Esophagus (tissue), 2 donors: ENCODE results near the gene ADARB1. TPM values are rescaled to one million over a fixed set of nuclear protein-coding genes. Genes with fewer than 3 reads are reported as not detected.

Source experiments
- H3K27ac ChIP-seq, 2 donors: one replicate each; pipeline ENCODE4 v1.5.1; 2013; ENCODE audit warnings: low read depth in 2 of 2, mild to moderate bottlenecking in 2 of 2, inconsistent platforms in 1 of 2, low read length in 1 of 2, moderate library complexity in 1 of 2
- H3K27me3 ChIP-seq, 2 donors: one replicate each; pipeline ENCODE4 v1.6.1; 2013; ENCODE audit warnings: low read length in 2 of 2, control low read depth in 1 of 2, mild to moderate bottlenecking in 1 of 2; ENCODE audit not compliant: insufficient read depth in 2 of 2, control insufficient read depth in 1 of 2
- H3K36me3 ChIP-seq, 2 donors: one replicate each; pipeline ENCODE4 v1.6.1; 2013; ENCODE audit warnings: low read length in 1 of 2; ENCODE audit not compliant: control insufficient read depth in 2 of 2, insufficient read depth in 2 of 2
- H3K4me1 ChIP-seq, 2 donors: one replicate each; pipeline ENCODE4 v1.6.1; 2013; ENCODE audit warnings: low read length in 1 of 2; ENCODE audit not compliant: control insufficient read depth in 2 of 2, insufficient read depth in 2 of 2
- H3K4me3 ChIP-seq, 2 donors: one replicate each; pipeline ENCODE4 v1.5.1; 2013; ENCODE audit warnings: low read length in 2 of 2, mild to moderate bottlenecking in 2 of 2, low read depth in 1 of 2, moderate library complexity in 1 of 2
- H3K9me3 ChIP-seq, 2 donors: one replicate each; pipeline ENCODE4 v1.6.1; 2013; ENCODE audit warnings: mild to moderate bottlenecking in 2 of 2, low read depth in 1 of 2, low read length in 1 of 2, moderate library complexity in 1 of 2; ENCODE audit not compliant: control insufficient read depth in 2 of 2, insufficient read depth in 1 of 2
- WGBS, 2 donors: extraction: QIAGEN DNeasy Blood & Tissue Kit; methylation state at CpG; one replicate each; pipeline ENCODE4 v1.1.7; 2013; 5-methylcytosine and 5-hydroxymethylcytosine counted together
- polyA plus RNA-seq, 2 donors: library from polyadenylated mRNA; stranded (reverse); fragments of 200-250 nt; gene quantifications; one replicate each; pipeline ENCODE4 v1.2.3, GENCODE V29; 2013
- donor health status: healthy with polysubstance abuse.
- donor health status: Bipolar disorder and iron deficiency.

The ADARB1 gene
- polyA plus RNA-seq, 2 donors: 4.7 to 7.9 TPM

DNA sequence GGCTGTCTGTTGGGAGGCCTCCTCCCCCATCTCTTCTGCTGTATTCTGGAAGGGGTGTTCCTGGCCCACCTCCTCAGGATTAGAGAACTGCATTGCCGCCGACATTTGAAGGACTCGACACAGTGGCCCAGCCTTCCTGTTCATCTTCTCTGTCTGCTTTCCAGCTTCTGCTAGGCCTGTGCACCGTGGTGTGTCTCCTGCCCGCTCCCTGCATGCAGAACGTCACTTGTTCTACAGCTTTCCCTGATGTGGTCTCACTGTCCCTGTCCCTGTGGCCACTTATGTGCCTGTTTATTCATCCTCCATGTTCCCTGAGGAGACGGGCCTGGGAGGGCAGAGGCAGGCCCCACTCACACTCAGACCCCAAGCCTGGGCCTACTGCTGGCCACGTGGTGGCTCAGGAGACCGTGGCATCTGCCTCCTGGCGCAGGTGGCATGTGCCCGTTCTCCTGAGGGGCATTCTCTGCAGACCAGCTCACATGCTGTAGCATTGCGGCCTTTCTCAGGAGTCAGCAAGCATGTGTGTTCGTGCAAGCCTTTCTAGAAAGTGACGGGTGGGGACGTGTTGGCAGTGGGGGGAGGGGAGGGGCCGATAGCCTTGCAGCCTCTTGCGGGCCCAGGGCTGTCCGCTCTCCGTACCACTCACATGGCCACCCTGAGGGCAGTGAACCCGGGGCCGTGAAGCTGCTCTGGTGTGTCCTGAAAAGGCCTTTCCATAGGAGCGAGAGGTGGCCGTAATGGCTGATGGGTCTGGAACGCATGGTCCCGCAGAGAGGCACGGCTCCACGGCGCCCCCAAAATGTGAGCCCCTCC, 177.5 kb downstream of the ADARB1 start:
- Histone ChIP-seq H3K4me3 (no peak overlapping the region), H3K27ac (no peak overlapping the region), H3K36me3 (no peaks in the 10 kb centered on the region), H3K9me3 (peaks cover 0 to 3% of the 10 kb centered on the region in 2 donors), H3K27me3 (no peaks in the 10 kb centered on the region), H3K4me1 (peaks cover 0 to 4% of the 10 kb centered on the region in 2 donors)
- 91 to 93% methylated on average over 28 of the region's 28 CpGs for whole genome bisulfite sequencing, 2 donors

DNA sequence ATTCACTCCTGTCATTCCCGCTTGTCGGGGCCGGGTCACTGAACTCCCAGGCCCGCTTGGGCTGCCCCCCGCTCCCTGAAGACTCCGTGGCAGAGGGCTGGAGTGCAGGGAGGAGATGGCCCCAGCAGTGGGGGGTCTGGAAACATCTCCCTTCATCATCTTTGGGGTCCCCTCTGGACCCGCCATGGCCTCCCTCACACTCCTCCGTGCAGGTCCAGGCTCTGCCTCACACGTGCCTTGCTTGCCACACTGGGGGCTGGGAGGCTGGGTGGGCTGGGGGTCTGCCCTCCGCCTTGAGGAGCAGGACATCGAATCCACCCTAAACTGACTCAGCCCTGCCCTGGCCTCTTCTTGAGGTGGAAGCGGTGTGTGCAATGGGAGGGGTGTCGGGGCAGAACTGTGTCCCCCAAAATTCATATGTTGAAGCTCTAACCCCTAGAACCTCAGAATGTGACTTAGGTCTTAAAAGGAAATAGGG, 178.1 kb downstream of the ADARB1 start:
- Histone ChIP-seq H3K4me1 (peaks cover 0 to 4% of the 10 kb centered on the region in 2 donors), H3K4me3 (no peak overlapping the region), H3K9me3 (peaks cover 0 to 3% of the 10 kb centered on the region in 2 donors), H3K27ac (no peak overlapping the region), H3K36me3 (no peaks in the 10 kb centered on the region), H3K27me3 (no peaks in the 10 kb centered on the region)
- WGBS, 2 donors: 88 to 93% methylated on average over 13 of the region's 13 CpGs

DNA sequence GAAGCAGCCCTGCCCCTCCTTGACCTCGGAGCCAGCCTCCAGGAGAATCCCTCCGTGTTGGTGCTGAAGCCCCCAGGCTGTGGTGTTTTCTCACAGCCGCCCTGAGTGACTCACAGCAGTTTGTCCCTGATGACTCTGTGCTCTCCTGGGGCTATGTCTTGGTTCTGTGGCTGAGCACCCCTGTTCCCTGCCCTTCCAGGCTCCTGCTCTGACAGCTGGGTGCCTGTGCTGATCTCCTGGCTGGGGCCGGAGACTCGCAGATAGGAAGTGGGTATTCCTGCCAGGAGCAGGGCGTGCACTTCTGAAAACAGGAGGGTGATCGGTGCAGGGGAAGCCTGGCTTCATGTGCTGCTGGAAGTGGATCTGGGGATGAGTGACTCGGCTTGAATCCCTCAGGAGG, 178.8 kb downstream of the ADARB1 start:
- no peaks in the 10 kb centered on the region for H3K36me3 ChIP-seq
- H3K27ac ChIP-seq: no peak overlapping the region
- no peaks in the 10 kb centered on the region for H3K27me3 ChIP-seq
- H3K4me3 ChIP-seq: no peak overlapping the region
- peaks cover 0 to 3% of the 10 kb centered on the region in 2 donors for H3K9me3 ChIP-seq
- WGBS, 2 donors: 31 to 49% methylated on average over 8 of the region's 8 CpGs
- peaks cover 0 to 4% of the 10 kb centered on the region in 2 donors for H3K4me1 ChIP-seq

DNA sequence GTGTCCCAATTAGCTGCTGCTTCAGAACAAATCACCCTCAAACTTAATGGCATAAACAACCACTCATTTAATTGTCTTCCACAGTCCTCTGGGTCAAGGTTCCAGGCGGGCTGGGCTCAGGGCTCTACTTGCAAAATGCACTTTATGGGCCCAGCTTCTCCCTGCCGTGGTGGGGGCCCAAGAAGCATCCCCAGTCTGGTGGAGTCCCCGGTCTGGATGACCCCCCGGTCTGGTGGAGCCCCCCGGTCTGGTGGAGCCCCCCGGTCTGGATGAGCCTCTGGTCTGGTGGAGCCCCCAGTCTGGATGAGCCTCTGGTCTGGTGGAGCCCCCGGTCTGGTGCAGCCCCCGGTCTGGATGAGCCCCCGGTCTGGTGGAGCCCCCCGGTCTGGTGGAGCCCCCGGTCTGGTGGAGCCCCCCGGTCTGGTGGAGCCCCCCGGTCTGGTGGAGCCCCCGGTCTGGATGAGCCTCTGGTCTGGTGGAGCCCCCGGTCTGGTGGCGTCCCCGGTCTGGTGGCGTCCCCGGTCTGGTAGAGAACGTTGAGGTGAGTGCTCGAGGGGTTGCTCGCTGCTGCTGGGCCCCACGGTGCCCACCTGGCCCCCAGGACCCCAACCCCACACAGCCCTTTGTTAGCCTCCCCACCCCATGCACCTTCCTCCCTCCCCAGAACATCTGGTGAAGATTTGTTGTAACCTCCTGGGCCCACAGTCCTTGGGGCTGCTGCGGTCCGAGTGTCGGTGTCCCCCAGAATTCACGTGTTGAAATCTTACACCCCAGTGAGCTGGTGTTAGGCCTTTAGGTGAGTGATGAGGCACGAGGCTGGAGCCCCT, 179.5 kb downstream of the ADARB1 start:
- Histone ChIP-seq H3K27me3 (no peaks in the 10 kb centered on the region), H3K27ac (no peak overlapping the region), H3K4me1 (peaks cover 0 to under 1% of the 10 kb centered on the region in 2 donors), H3K4me3 (no peak overlapping the region), H3K36me3 (no peaks in the 10 kb centered on the region), H3K9me3 (peaks cover 0 to 3% of the 10 kb centered on the region in 2 donors)
- WGBS, 2 donors: 81 to 90% methylated on average over 17 to 28 of the region's 28 CpGs

DNA sequence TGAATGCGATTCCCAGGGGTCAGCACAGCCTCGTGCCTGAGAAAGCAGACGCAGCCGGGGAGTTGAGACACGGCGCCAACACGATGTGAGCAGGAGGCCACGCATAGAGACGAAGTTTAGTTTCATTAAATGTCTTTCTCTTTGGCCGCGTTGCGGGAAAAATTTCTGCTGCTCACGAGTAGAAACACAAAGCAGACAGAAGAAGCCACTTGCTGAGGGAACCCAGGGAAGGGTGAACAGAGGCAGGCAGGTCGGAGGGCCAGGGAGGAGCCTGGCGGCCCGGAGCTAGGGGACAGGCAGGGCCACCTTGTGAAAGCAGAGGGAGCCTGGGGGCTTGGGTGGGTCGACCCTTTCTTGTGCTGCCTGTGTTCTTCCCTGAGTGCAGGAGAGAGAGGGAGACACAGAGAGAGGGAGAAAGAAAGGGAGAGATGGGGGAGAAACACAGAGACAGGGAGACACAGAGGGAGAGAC, 180.1 kb downstream of the ADARB1 start:
- H3K36me3 ChIP-seq: no peaks in the 10 kb centered on the region
- no peak overlapping the region for H3K4me3 ChIP-seq
- H3K4me1 ChIP-seq: no peaks in the 10 kb centered on the region
- H3K9me3 ChIP-seq: peaks cover 0 to 3% of the 10 kb centered on the region in 2 donors
- H3K27me3 ChIP-seq: no peaks in the 10 kb centered on the region
- WGBS, 2 donors: 80 to 84% methylated on average over 17 of the region's 17 CpGs
- H3K27ac ChIP-seq: no peak overlapping the region

DNA sequence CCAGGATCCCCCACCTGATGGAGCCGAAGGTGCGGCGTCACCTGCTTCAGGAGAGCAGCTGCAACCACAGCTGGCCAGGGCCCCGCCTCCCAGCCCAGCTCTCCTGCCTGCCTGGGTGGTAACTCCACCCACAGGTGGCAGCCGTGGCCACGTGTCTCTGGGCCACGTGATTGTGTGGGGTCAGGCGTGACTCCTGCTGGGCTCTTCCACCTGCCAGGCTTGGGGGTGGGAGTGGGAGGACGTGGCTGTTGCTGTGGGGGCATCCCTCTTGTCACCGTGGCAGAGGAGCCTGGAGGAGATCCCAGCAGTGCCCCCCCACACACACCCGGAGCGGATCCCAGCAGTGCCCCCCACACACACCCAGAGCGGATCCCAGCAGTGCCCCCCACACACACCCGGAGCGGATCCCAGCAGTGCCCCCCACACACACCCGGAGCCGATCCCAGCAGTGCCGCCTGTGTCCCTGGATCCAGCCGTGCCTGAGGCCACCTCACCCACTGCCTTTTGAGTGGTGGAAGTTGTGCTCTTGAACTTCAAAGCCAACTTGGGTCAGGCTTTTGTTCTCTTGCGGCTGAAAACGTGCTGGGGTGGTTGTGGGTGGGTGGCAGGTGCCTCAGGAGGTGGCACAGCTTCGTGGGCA, 181.1 kb downstream of the ADARB1 start:
- Histone ChIP-seq H3K36me3 (no peaks in the 10 kb centered on the region), H3K4me1 (no peaks in the 10 kb centered on the region), H3K27me3 (no peaks in the 10 kb centered on the region), H3K27ac (no peak overlapping the region), H3K9me3 (peaks cover 0 to 3% of the 10 kb centered on the region in 2 donors), H3K4me3 (no peak overlapping the region)
- 63% methylated on average over 22 of the region's 22 CpGs for WGBS, 2 donors

DNA sequence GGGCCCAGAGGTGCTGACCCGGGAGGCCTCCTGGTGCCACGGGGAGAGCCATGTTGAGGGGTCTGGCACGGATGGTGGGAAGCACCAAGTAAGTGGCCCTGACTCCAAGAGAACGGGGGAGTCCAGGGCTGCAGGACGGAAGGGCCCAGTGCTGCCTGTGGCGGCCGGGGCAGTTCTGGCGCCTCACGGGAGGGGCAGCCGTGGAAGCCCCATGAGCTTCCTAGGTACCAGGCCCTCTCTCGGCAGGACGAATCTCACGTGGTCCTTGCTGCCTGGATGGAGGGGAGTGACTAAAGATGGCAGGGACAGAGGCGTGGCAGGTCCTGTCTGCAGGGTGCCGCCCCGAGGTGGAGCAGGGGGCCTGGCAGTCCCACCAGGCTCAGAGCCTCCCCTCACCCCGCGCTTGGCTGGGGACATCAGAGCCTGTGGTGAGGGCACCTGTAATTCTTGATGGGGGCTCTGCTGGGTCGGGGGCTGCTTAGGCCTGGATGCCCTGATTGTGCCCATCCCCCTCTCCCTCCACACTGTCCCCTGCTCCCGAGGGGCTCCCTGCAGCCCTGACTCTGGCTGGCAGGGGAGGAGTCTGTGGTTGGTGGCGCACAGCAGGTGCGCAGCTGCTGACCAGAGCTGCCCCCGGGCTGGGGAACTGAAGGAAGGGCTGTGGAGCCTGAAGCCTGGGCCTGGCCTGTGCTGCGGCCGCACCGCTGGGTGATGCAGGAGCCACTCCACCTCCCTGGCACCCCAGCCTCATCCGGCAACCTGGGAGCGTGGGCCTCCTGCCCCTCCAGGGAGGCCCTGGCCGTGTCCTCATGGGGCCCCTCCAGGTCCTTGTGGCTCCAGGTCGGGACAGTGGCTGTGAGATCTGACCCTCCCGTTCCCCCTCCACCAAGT, 181.9 kb downstream of the ADARB1 start:
- WGBS, 2 donors: 79 to 85% methylated on average over 30 to 31 of the region's 31 CpGs
- H3K27me3 ChIP-seq: no peaks in the 10 kb centered on the region
- no peaks in the 10 kb centered on the region for H3K36me3 ChIP-seq
- H3K4me1 ChIP-seq: no peaks in the 10 kb centered on the region
- no peak overlapping the region for H3K4me3 ChIP-seq
- peaks cover 0 to 3% of the 10 kb centered on the region in 2 donors for H3K9me3 ChIP-seq
- no peak overlapping the region for H3K27ac ChIP-seq

DNA sequence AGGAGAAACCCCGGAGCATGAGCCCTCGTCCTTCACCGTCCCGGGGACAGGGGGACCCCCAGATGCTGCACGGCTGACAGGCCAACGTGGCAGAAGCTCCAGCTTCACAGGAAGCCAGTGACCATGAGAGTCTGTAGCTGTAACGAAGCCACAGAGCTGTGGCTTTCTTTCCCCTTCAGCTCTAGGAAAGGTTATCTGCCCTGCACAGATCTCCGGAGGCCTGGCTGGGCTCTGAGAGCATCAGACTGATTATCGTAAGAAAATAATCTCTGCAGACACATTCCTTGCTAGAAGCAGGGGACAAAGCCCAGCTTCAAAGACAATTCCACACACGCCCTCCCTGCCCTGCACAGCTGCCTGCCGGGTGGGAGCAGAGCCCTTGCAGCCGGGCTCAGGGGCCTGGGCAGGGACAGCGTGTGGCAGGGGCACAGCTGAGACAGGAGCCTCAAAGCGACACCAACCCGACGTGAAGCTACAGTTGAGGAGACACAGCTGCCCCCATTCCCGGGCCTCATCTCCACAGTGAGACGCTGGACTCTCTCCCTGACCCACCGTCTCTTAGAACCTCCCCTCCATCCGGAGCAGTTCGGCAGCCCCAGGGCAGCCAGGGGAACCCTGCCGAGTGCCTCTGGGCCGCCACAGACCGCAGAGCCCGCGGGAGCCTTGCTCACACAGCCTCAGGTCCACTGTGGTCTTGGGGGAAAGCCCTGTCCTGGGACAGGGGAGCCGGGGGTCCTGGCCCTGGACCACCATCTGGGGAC, 182.7 kb downstream of the ADARB1 start:
- H3K27me3 ChIP-seq: no peaks in the 10 kb centered on the region
- 44 to 49% methylated on average over 26 to 27 of the region's 27 CpGs for WGBS, 2 donors
- H3K36me3 ChIP-seq: no peaks in the 10 kb centered on the region
- no peak overlapping the region for H3K27ac ChIP-seq
- H3K9me3 ChIP-seq: peaks cover 0 to 3% of the 10 kb centered on the region in 2 donors
- no peak overlapping the region for H3K4me3 ChIP-seq
- H3K4me1 ChIP-seq: no peaks in the 10 kb centered on the region
